ENCODE data around the gene OPRD1. TPM values are rescaled to one million over a fixed set of nuclear protein-coding genes. Genes with fewer than 3 reads are reported as not detected.
A peak's percentile ranks its signal among the peaks of the same experiment; 100 is the strongest.

Gene OPRD1
- total RNA-seq, 4 donors from 2014 or later, result not detected

DNA sequence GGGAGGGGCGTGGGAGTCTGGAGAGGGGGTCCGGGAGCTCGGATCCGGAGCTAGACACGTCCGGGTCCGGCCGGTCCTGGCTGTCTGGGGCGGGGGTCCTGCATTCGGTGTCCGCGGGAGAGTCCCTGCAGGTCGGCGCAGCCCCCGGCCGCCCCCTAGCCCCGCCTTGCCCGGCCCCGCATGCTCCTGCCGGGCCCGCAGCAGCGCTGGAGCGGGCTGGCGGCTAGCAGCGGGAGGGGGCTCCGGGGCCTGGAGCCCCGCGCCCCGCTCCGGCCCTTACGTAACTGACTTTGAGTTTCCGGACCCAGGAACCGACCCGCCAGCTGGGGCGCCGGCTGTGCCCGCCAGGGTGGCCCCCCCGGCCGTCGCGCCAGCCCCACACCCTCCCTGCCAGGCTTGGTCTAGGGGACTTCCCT is 75.5 kb downstream of the OPRD1 start:
- Histone ChIP-seq H3K9me3 (no peaks in the 10 kb centered on the region), H3K4me1 (peaks cover 28% of the 10 kb centered on the region), H3K36me3 (no peaks in the 10 kb centered on the region), H3K4me3 (peak overlapping the region; percentile 62), H3K27ac (peak overlapping the region; percentile 16), H3K27me3 (no peaks in the 10 kb centered on the region)
- DNase-seq (ENCODE audit: low spot score in 2 of 2), result no peak
- 2% methylated on average over 11 of the region's 41 CpGs for WGBS
- TF ChIP-seq EP300 (IDR thresholded peaks at IDR 0.05) (no peak), POLR2AphosphoS5 (IDR thresholded peaks at IDR 0.05) (no peak), POLR2A (IDR thresholded peaks at IDR 0.05) (no peak)
- TF ChIP-seq, protein P1, sequence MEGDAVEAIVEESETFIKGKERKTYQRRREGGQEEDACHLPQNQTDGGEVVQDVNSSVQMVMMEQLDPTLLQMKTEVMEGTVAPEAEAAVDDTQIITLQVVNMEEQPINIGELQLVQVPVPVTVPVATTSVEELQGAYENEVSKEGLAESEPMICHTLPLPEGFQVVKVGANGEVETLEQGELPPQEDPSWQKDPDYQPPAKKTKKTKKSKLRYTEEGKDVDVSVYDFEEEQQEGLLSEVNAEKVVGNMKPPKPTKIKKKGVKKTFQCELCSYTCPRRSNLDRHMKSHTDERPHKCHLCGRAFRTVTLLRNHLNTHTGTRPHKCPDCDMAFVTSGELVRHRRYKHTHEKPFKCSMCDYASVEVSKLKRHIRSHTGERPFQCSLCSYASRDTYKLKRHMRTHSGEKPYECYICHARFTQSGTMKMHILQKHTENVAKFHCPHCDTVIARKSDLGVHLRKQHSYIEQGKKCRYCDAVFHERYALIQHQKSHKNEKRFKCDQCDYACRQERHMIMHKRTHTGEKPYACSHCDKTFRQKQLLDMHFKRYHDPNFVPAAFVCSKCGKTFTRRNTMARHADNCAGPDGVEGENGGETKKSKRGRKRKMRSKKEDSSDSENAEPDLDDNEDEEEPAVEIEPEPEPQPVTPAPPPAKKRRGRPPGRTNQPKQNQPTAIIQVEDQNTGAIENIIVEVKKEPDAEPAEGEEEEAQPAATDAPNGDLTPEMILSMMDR (IDR thresholded peaks at IDR 0.05), result no peak

DNA sequence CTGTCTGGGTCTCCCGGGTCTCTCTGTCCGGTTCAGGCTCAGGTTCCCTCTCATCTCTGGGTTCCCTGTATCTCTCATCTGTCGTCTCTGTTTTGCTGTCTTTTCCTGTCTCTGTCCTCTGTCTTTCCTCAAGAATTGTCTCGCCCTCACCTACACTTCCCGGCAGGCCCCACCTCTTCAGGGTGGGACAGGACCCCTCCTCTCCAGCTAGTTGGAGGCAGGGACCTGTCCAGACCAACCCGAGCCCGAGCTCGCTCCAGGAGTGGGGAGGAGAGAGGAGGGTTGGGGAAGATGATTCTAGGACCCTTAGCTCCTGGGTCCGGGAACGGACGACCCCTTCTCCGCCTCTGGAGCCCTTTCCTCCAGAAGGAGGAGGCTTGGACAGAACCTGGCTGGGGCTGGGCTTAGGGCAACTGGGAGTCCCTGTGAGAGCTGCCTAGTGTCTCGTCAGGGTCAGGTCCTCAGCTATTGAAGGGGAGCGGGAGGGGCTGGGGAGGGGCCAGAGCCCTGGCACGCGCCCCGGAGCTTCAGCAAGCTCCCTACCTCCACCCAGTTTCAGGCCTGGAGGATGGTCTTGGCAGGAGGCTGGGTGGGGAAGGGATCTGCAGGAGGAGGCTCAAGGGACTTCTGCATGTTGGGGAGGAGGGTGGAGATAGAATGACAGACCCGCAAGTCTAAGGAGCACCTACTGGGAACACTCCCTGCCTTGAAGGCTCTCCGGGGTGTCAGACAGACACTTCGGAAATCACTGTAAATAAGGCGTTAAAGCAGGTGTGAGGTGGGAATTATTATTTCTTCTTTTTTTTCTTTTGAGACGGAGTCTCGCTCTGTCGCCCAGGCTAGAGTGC is 76.1 kb downstream of the OPRD1 start:
- no peaks in the 10 kb centered on the region for H3K27me3 ChIP-seq
- DNase-seq (ENCODE audit: low spot score in 2 of 2), result peak in 1 of 2 donors; percentile 70
- WGBS, result 32% methylated on average over 23 of the region's 24 CpGs
- H3K27ac ChIP-seq, result peak overlapping the region; percentile 16
- H3K4me1 ChIP-seq, result peaks cover 26% of the 10 kb centered on the region
- TF ChIP-seq POLR2AphosphoS5 (IDR thresholded peaks at IDR 0.05), result no peak
- TF ChIP-seq EP300 (IDR thresholded peaks at IDR 0.05), result no peak
- TF ChIP-seq, protein P1 (IDR thresholded peaks at IDR 0.05), result no peak
- no peak for TF ChIP-seq POLR2A (IDR thresholded peaks at IDR 0.05)
- H3K9me3 ChIP-seq, result no peaks in the 10 kb centered on the region
- peak overlapping the region; percentile 62 for H3K4me3 ChIP-seq
- no peaks in the 10 kb centered on the region for H3K36me3 ChIP-seq

DNA sequence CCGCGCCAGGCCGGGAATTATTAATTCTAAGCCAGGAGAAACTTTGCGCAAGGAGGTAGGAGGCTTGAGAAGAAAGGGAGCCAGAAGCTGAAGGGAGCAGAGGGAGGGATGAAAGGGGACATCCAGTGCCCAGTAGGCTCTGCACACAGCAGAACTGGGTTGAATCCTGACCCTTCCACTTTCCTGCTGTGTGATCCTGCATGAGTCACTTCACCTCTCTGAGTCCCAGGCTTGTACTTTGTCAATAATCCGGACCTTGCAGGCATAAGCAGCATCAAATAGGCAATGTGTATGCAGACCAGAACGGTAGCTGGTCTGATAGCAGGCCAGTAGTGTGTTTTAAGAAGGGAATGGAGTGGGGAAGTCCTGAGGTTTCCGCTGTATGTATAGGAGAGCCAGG is 76.9 kb downstream of the OPRD1 start:
- no peak overlapping the region for H3K27ac ChIP-seq
- TF ChIP-seq POLR2A (IDR thresholded peaks at IDR 0.05) (no peak), POLR2AphosphoS5 (IDR thresholded peaks at IDR 0.05) (no peak), EP300 (IDR thresholded peaks at IDR 0.05) (no peak)
- TF ChIP-seq, protein P1 (IDR thresholded peaks at IDR 0.05), result no peak
- no peak for DNase-seq (ENCODE audit: low spot score in 2 of 2)
- no peaks in the 10 kb centered on the region for H3K9me3 ChIP-seq
- H3K36me3 ChIP-seq, result no peaks in the 10 kb centered on the region
- no peaks in the 10 kb centered on the region for H3K27me3 ChIP-seq
- no peak overlapping the region for H3K4me3 ChIP-seq
- peaks cover 26% of the 10 kb centered on the region for H3K4me1 ChIP-seq
- WGBS, result 92% methylated on average over 7 of the region's 7 CpGs

DNA sequence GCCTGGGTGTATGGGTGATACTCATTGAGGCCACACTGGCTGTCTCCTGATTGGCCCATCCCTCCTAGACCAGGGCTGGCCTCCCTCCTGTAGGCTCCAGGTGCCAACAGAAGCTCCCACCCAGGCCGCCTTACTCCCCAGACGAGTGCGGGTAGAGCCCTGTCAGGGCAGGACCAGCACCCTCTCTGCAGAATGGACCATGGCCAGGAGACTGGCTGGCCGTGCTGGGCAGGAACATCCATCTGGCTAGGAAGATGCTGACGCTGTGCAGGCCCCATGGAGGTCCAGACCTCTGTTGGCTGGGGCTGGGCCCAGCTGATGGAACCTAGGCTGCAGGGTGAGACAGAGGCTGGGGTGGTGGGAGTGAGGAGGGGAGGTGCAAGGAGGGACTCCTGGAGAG is 77.4 kb downstream of the OPRD1 start:
- Histone ChIP-seq H3K4me3 (no peak overlapping the region), H3K27ac (no peak overlapping the region), H3K4me1 (peaks cover 23% of the 10 kb centered on the region), H3K27me3 (no peaks in the 10 kb centered on the region), H3K36me3 (no peaks in the 10 kb centered on the region), H3K9me3 (no peaks in the 10 kb centered on the region)
- DNase-seq (ENCODE audit: low spot score in 2 of 2), result no peak
- 79% methylated on average over 5 of the region's 5 CpGs for WGBS
- TF ChIP-seq, protein P1 (IDR thresholded peaks at IDR 0.05), result no peak
- TF ChIP-seq EP300 (IDR thresholded peaks at IDR 0.05) (no peak), POLR2A (IDR thresholded peaks at IDR 0.05) (no peak), POLR2AphosphoS5 (IDR thresholded peaks at IDR 0.05) (no peak)

DNA sequence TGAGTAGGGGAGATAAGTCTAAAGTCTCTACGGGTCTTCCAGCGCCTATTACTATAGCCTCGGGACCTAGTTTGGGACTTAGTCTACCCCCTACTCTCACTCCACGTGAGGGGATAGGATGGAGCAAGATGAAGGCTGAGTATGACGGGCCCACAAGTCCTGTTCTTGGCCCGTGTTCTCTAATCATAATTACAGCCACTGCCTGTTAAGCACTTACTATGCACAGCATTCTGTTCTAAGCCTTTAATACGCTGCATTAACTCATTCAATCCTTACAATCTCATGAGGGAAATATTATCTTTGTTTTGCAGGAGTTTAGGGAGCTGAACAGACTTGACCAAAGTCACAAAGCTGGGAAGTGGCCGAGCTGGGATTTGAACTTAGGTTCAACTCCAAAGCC is 78.5 kb downstream of the OPRD1 start:
- H3K36me3 ChIP-seq, result no peaks in the 10 kb centered on the region
- no peak for DNase-seq (ENCODE audit: low spot score in 2 of 2)
- H3K4me3 ChIP-seq, result no peak overlapping the region
- H3K4me1 ChIP-seq, result peaks cover 14% of the 10 kb centered on the region
- no peaks in the 10 kb centered on the region for H3K27me3 ChIP-seq
- no peak overlapping the region for H3K27ac ChIP-seq
- WGBS, result 81% methylated on average over 8 of the region's 8 CpGs
- no peaks in the 10 kb centered on the region for H3K9me3 ChIP-seq
- TF ChIP-seq, protein P1 (IDR thresholded peaks at IDR 0.05), result no peak
- TF ChIP-seq EP300 (IDR thresholded peaks at IDR 0.05), result no peak
- no peak for TF ChIP-seq POLR2AphosphoS5 (IDR thresholded peaks at IDR 0.05)
- TF ChIP-seq POLR2A (IDR thresholded peaks at IDR 0.05), result no peak
